ENCODE data around the gene BTBD19.
"Not testable (repeated sequence)": the region's sequence is repeated elsewhere in the genome, so short reads cannot be mapped to it uniquely, and the experiment has no call there.

Gene BTBD19

DNA sequence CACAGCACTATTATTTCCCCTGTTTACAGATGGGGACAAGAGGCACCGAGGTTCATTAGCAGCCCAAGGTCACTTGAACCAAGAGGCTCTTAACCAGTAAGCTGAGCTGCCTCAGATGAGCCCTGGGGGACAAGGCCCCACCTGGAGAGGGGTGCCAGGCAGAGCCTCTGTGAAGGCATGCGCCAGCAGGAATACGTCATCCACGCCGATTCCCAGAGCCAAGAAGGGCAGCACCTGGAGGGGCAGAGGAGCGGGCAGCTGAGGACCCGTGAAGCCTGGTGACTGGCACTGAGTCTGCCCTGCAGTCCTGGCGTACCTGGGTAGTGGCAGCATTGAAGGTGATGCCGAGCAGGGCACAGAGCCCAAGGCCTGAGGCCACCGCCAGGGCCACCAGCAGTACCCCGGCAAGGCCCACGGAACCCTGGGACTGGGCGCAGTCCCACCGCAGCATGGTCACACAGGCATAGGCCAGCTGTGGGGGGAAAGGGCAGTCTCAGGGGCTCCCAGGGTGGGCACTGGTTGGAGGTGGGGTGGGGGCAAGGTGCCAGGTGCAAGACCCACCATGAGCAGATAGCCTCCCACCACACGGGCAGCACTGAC lies 20.6 kb downstream of the BTBD19 start:
- no peak for DNase-seq

DNA sequence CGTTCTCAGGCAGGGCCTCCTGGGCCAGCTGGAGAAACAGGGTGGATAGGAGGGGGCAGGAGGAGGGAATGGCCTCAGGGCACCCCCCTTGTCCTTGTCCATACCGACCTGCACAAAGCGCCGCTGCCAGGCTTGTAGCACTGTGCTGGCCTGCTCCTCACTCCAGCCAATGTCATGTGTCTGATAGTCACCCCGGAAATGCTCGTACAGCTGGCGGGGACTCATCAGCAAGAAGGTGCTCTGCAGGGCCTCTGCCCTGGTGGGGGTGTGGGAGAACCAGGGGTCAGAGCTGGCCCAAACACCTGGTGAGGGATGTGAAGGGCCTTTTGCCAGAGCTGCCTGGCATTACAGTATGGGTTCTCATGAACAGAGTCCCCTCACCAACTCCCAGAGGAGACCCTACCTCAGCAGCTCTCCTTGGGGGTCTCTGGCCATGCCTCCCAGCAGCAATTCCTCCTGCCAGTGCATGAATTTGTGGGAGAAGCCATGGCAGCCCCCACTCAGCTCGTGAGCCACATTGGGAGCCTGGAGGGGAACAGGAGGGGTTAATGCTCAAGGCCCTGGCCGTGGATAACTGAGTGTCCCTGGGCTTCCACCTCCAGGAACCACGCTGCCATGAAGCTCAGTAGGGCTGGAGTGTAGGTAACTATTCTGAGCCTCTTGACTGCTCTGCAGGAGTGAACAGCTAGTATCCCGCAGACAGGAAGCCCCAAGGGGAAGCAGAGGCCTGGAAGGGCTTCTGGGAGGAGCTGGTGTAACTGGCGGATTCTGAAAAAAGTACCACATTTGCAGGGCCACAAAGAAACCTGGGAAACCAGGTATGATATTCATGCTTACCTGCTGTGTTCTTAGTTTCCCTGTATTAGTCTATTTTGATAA lies 21.4 kb downstream of the BTBD19 start:
- no peak for DNase-seq

DNA sequence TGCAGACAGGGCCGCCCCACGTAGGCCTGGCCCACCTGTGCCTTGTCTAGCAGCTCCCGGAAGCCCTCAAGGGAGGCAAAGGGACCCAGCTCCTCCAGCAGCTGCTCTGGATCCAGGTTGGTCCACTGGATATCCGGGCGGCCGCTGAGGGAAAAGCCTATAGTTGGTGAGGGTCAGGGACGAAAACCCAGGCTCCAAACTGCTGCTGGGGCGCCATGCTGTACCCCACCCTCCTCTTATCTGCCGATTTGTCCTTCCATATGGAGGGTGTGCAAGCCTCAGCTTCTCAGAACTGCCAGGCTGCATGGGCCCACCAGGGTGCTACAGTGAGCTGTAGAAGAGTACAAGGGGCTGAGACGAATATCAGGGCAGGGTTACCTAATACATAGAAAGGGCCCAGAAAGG lies 22.6 kb downstream of the BTBD19 start:
- DNase-seq: no peak

DNA sequence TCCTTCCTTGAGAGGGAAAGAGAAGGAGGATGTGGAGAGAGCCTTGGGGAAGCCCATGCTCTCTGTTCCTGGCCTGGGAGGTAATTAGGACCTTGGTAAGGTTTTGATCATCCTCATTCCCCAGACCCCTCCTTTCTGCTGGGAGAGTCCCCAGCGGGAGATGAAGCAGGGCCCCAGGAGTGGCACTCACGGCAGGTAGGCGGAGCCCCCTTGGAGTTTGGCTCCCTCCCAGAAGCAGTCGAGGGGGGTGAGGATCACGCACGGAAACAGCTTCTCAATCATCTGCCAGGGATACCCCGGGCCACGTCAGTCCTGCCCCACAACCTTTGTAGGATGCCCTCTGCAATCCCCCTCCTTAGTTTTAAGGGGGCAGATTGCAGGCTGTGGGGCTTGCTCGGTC lies 23.2 kb downstream of the BTBD19 start:
- no peak for DNase-seq

DNA sequence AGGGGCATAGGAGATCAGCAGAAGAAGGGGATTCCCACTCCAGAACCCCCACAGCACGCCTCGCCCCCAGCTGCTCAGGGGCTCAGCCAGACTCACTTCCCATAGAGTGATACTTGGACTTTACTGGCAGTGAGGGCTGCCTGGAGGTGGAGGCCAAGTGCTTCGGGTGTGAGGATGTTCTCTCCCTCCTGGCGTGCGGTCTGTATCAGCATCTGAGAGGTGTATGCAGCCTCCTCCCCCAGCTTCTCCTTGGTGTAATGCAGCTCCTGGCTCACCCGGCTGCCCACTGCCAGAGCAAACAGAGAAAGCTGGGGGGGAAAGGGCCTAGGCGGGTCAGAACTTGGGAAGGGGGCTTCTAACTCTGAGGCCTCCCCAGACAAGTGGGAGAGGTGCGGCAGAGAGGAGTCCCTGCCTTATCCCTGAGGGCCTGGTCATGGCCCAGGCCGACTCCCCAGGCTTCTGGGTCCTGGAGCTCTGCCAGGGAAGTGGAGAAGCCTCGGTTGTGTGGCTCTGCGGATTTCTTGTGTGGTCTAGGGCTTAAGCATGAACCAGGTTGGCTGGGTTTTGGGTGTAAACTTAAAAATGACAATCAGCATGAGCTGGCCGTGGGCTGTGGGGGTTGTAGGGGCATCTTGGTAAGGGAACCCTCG lies 23.9 kb downstream of the BTBD19 start:
- DNase-seq: no peak

DNA sequence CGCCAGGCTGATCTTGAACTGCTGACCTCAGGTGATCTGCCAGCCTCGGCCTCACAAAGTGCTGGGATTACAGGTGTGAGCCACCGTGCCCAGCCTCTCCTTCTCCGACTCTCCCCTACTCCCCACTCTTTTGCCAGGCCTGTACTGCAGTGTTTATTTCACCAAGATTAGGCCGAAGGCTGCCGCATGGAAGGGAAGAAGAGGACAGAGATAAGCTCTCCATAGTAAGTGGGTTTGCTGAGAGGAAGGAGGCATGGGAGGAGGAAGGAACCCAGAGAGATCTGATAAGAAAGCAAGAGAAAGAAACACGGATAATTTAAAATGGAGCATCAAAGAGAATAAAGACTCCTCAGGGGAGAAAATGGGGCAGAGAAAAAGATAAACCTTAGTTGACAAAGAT lies 26.0 kb downstream of the BTBD19 start:
- DNase-seq: no peak

DNA sequence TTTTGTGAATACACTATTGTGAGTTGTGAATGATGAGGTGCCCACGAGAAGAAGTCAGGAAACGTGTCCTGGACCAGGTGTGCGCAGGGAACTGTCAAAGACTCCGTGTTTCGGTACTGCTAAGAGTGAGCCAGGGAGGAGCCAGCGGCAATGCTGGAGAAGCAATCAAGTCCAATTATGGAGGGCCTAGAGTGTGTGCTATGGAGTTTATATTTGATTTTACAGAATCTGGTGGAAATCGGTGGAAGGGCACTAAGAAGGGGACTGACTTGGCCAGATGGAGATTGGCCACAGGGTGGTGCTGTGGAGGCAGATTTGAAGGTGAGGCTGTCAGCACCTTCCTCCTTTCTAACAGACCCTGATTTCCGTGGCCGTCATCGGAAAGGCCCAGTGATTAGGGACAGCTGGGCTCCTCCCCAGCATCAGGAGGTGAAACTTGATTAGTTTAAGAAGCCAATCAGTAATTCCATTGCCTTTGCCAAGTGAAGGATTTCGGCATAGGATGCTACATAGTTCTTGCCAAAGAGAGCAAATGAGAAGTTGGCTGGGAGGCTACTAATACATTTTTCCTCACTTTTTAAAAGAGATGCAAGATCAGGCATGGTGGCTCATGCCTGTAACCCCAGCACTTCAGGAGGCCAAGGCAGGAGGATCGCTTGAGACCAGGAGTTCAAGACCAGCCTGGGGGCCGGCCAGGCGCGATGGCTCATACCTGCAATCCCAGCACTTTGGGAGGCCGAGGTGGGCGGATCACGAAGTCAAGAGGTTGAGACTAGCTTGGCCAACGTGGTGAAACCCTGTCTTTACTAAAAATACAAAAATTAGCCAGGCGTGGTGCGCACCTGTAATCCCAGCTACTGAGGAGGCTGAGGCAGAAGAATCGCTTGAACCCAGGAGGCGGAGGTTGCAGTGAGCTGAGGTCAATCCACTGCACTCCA lies 27.7 kb downstream of the BTBD19 start:
- peak; percentile 90 to 94 (median 91) for DNase-seq

DNA sequence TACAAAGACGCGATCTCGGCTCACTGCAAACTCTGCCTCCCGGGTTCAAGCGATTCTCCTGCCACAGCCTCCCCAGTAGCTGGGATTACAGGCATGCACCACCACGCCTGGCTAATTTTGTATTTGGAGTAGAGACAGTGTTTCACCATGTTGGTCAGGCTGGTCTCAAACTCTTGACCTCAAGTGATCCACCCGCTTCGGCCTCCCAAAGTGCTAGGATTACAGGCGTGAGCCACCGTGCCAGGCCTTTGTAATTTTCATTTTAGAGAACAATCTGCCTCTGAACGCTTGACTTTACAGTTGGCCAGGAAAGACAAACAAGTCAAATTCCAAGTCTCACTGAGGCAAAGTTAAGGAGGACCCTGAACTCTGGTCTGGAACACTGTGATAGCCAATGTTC lies 30.0 kb downstream of the BTBD19 start:
- DNase-seq: not testable (repeated sequence)

DNA sequence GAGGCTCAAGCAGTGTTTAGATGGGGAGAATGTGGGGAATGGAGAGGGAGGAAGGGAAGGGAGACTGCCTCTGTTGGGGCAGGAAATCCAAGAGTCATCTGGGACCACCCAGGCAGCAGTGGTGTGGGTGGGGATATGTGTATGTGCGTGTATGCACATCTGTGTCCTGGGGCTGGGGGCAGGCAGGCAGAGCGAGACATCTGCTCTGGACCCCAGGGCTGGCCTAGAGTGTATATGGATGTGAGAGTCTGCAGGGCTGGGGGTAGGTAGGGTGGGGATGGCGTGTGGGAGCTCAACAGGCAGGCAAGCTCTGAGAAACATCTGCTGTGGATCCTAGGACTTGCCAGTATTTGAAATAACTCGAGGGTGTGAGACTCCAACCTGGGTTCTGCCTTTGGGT lies 31.3 kb downstream of the BTBD19 start:
- DNase-seq: no peak

DNA sequence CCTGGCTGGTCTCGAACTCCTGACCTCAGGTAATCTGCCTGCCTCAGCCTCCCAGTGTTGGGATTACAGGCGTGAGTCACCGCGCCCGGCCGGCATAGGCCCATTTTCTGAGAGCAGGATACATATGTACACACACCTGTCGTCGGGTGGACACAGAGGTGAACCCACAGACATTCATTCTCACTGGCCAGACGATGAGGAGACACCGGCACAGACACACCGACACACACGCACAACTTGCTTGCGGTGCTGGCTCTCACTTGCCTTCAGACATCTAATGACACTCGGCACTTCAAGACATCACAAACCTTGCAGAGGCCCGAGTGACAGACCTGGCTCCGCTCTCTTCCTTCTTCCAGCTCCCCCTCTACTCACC lies 34.2 kb downstream of the BTBD19 start:
- no peak for DNase-seq

DNA sequence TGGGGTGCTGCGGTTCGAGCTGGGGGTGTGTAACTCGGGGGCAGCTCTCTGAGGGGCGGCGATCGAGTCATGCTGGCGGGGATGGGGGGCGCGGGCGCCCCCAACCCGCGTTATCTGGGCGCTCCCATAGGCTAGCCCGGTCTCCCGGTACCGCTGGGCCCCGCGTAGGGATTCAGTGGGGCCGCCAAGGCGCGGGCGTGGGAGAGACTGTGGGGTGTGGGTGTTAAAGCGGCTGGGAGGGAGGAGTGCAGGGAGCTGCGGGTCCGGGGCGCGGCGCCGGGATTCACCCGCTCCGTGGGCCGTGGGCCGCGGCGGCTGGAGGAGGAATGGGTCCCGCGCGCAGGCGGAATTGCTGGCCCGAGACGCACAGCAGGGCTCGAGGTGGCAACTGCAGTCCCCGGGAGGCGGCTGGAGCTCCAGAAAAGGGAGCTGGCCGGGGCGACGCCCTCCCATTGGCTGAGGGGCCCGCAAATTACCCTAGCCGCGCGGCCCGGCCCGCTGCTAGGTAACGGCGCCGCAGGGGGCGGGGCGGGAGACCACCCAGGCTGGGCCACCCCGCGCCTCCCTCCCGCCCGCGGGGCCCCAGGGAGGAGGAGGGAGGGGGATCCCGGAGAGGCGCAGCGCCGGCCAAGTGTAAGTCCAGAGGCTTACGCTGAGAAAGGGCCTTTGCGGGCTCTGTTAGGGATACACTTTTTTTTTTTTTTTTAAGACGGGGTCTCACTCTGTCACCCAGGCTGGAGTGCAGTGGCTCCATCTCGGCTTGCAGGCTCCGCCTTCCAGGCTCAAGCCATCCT lies 34.7 kb downstream of the BTBD19 start, which contains the start of gene PTCH2:
Gene PTCH2 (minus strand): TSS at position 392 of the 794 bp plus-strand sequence. CDS start 321 bp downstream, at position 71.
- peak; percentile 27 to 66 (median 47) for DNase-seq

DNA sequence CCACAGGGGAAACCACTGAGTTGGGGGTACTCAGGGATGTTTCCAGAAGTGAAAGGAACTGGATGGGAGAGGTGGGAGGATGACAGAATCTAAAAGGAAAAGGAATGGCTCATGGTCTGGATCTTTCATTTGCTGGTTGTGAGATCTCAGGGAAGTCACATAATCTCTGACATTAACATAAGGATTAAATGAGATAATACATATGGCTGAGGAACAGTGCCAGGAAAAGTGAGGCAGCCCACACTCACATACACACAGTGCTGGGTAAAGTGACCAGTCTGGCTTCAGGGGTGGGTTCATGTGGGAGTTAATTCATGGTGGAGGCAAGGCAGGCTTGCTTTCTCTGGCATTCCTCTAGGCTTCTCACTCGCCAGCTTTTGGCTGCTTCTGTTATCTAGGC lies 38.7 kb downstream of the BTBD19 start:
- DNase-seq: no peak

DNA sequence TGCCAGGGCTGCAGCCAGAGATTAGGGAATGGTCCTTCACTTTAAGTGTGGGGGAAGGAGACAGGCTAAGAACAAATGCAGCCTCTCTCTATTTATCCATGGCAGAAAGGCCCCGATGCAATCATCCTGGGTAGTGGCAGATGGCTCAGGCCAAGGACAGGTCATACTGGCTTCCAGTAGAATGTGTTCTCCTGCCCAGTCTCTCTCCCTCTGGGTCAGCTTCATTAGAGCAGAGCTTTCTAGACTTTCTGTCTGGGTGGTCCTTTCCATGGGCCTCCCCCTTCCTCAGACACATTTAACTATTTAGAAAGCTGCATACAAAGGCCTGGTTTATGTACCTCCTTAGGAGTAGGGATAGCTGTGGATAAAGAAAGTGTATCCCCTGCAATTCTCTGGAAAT lies 39.5 kb downstream of the BTBD19 start:
- no peak for DNase-seq

DNA sequence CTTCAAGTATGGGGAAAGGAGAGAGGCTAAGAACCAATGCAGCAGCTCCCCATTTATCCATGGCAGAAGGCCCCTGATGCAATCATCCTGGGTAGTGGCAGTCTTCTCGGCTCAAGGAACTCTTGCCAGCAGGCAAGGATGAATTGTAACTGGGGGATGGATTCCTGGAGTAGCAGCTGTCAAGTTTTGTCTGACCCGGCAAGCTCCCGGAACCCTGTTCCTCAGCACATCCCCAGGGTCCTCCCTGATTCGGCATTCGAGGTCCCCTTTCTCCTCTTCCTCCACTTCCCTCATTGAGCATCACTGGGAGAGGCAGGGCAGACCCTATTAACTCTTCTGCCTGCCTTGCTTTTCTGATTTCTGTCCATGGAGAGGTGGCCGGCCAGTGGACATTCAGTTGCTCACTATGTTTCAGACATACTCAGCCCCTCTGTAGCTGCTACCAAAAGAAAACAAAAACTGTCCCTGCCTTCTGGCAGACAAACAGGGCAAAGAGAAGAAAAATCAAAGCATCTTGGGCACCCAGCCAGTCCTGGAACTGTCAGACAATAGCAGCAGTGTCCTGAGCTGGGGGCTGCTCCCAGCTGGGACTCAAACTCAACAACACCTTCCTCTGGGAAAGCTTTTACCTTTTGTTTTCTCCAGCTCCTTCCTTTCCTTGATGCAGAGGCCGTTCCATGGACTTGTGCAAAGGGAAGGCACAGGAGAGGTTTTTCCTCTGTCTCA lies 40.3 kb downstream of the BTBD19 start:
- no peak for DNase-seq

DNA sequence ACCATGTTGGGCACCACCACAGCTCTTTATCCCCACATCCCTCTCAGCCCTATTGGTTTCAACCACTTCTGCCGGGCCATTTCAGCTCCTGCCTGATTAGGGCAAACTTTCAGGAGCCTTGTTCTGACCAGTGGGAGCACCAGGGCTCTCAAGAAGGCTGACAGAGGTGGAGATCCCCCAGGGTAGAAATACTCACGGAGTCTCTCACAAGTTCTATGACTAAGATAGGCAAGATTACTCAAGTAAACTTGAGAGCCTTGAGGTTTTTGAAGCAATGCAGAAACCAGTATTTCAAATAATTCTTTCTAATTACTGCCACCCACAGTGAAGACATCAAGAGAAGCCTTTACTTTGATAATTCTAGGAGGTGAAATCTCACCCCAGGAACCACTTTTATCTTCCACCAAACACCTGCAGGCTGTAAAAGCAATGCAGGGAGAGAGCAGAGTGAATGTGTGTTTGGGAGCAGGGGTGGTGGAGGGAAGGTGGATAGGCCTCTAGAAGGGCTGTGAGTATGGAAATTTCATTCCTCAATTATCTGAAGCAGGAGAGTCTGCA lies 41.3 kb downstream of the BTBD19 start:
- DNase-seq: peak in 1 of 3 donors; percentile 4

DNA sequence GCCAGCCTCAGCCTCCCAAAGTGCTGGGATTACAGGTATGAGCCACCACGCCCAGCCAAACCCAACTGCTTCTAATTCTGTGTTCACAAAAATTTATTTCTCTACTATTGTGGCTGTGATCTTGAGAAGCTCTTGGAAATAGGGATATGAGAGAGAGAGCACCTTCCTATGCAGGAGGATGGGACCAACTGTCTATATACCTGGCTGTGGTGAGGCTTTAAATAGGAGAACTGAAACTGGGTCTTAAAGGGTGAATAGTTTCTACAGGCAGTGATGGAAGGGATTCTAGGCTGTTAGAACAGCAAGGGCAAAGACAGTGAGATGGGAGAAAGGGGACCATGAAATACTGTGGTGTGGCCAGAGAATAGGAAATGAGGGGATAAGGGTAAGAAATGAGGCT lies 43.0 kb downstream of the BTBD19 start:
- DNase-seq: no peak

DNA sequence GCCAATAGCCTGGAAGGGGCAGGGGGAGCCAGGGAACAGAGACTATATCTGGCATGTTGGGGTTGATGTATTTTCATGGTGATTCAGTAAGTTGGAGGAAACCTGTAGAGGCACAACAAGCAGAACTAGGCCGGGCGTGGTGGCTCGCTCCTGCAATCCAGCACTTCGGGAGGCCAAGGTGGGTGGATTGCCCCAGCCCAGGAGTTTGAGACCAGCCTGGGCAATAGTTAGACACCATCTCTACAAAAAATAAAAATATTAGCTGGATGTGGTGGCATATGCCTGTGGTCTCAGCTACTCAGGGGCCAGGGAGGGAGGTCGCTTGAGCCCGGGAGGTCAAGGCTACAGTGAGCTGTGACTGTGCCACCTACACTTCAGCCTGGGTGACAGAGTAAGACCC lies 44.9 kb downstream of the BTBD19 start:
- DNase-seq: no peak

DNA sequence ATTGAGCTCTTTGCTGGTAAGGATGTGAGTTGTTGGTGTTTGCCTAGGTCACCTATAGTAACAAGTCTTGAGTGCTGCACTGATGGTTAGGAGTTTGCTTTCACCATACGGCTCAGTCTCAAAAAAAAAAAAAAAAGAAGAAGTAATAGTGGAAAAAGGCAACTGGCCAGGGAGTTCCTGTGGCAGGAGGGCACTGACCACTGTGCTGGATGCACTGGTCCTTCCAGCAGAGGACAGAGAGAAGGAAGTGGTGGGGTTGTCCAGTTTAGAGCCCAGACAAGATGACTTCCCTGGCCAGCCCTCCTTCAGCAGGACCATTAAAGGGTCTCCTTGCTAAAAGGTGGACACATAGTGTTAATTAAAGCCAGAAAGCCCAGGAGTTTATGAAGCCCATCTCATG lies 46.6 kb downstream of the BTBD19 start:
- DNase-seq: peak; percentile 22 to 34 (median 33)

DNA sequence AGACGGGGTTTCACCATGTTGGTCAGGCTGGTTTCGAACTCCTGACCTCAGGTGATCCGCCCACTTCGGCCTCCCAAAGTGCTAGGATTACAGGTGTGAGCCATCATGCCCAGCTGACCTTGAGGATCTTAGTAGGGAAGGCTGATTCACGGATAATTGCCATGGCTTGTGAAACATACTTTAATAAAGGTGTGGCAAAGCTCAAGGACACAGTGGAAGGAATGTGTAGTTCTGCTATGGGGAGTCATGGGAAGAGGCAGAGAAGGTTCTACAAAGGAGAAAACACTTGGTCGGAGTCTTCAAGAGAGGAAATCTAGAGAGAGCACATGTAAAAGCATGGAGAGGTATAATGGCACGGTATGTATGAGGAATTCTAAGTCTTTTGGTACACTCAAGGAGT lies 47.4 kb downstream of the BTBD19 start:
- no peak for DNase-seq

DNA sequence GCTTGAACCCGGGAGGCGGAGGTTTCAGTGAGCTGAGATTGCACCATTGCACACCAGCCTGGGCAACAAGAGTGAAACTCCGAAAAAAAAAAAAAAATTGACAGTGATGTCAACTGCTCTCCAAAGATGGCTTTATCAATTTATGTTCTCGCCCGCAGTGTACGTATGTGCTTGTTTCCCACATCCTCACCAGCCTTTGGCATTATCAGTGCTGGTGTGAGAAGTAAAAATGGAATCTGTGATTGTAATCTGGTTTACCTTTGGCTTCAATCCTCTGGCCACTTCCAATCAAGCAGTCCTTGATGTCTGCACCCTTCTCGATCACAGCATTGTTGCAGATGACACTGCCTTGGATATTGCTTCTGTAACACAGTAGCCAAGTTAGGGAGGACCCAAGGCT lies 49.1 kb downstream of the BTBD19 start:
- no peak for DNase-seq

DNA sequence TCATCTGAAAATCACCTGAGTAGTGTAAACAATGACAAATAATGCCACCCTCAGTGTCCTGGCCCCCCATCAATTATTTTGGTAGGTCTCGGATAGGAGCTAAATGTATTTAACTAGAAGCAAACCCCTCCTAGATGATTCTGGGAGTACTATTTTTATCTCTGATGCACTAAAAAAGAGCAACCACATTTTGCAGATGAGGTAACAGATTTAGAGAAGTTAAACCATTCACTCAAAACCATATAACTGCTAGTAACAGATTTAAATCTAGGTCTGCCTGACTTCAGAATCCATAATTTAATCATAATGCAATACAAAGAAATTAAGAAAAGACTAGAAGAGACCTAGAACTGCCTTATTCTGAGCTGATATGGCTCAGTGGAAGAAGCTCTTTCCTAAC lies 52.0 kb downstream of the BTBD19 start:
- DNase-seq: peak in 2 of 3 donors; percentile 45 to 48

All from suppressor macrophage treated with lipopolysaccharide for 1 hour (primary cell).